ENCODE data around the gene CDH4.

CDH4 gene

GRCh38 chr20:61442075-61442670 lies 190.1 kb downstream of the CDH4 start:
- H4K8ac ChIP-seq (ENCODE audit: low read depth, low read length) = no peak overlapping the region
- H2BK12ac ChIP-seq (ENCODE audit: low read length) = no peak overlapping the region
- WGBS, 2 donors (ENCODE audit: extremely low coverage in 2 of 2, insufficient read length in 2 of 2, insufficient replicate concordance in 1 of 2) = no CpG with 5 or more reads among the region's 13 CpGs
- H2AK5ac ChIP-seq (ENCODE audit: low read depth, low read length) = no peak overlapping the region
- no peak overlapping the region for H2BK120ac ChIP-seq (ENCODE audit: low read depth, low read length)
- no peak overlapping the region for H3K23ac ChIP-seq (ENCODE audit: low read depth, low read length, poor library complexity)
- no peak overlapping the region for H3K18ac ChIP-seq (ENCODE audit: low read length)
- no peak overlapping the region for H3K14ac ChIP-seq (ENCODE audit: low read length)
- H3K9me3 ChIP-seq (replicated peaks in 1 of 2; ENCODE audit: control insufficient read depth in 2 of 2, insufficient read depth in 1 of 2, low read depth in 1 of 2, low read length in 2 of 2) = no peaks in the 10 kb centered on the region
- no peak overlapping the region for H2AFZ ChIP-seq (ENCODE audit: low read length)
- no peaks in the 10 kb centered on the region for H3K27me3 ChIP-seq (ENCODE audit: control insufficient read depth in 3 of 3, insufficient read depth in 3 of 3, low read depth in 1 of 3, low read length in 3 of 3)
- H3K4me1 ChIP-seq (ENCODE audit: control insufficient read depth in 2 of 2, insufficient read depth in 1 of 2, low read depth in 1 of 2, low read length in 2 of 2) = peaks cover 43 to 48% of the 10 kb centered on the region in 2 donors
- H3K36me3 ChIP-seq (replicated peaks in 1 of 2; ENCODE audit: control insufficient read depth in 2 of 2, insufficient read depth in 2 of 2, low read length in 2 of 2) = no peaks in the 10 kb centered on the region
- H3K4me3 ChIP-seq (ENCODE audit: low read length in 2 of 2) = no peak overlapping the region
- peaks cover 2% of the 10 kb centered on the region for H3K79me1 ChIP-seq (ENCODE audit: low read depth, low read length)
- no peak overlapping the region for H2BK5ac ChIP-seq (ENCODE audit: low read length)
- H3K9ac ChIP-seq (ENCODE audit: low read depth, low read length, poor library complexity) = no peak overlapping the region
- H3K27ac ChIP-seq (replicated peaks; ENCODE audit: low read length) = no peak overlapping the region
- H3K4ac ChIP-seq (ENCODE audit: low read length) = no peak overlapping the region
- no peak overlapping the region for H3K4me2 ChIP-seq (ENCODE audit: insufficient read depth, low read length, poor library complexity, severe bottlenecking)
- no peak overlapping the region for H2BK15ac ChIP-seq (ENCODE audit: low read length)
- H4K91ac ChIP-seq (ENCODE audit: low read depth, low read length, poor library complexity) = no peak overlapping the region
- no peak for DNase-seq (ENCODE audit: low spot score)

DNA sequence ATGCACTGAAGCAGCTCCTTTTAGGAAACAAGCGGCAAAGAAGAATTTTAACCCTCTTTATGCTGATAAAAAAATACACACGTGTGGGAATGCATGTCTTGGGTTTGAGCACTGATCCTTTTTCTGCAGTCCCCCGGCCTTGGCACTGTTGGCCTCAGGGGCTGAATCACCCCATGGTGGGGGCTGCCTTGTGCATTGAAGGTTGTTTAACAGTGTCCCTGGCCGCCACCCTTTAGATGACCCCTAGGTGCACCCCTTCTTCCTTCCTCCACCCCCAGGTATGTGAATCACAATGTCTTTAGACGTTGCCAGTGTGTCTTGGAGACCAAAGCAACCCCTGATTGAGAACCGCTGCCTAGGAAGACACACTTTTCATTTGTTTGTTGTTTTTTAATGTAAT lies 190.7 kb downstream of the CDH4 start:
- Histone ChIP-seq H2BK12ac (ENCODE audit: low read length) (no peak overlapping the region), H3K4me2 (ENCODE audit: insufficient read depth, low read length, poor library complexity, severe bottlenecking) (no peak overlapping the region), H3K36me3 (replicated peaks in 1 of 2; ENCODE audit: control insufficient read depth in 2 of 2, insufficient read depth in 2 of 2, low read length in 2 of 2) (no peaks in the 10 kb centered on the region), H2AFZ (ENCODE audit: low read length) (no peak overlapping the region), H3K14ac (ENCODE audit: low read length) (no peak overlapping the region), H4K91ac (ENCODE audit: low read depth, low read length, poor library complexity) (no peak overlapping the region), H2BK15ac (ENCODE audit: low read length) (no peak overlapping the region), H2BK120ac (ENCODE audit: low read depth, low read length) (no peak overlapping the region), H3K4me3 (ENCODE audit: low read length in 2 of 2) (no peak overlapping the region), H3K27me3 (ENCODE audit: control insufficient read depth in 3 of 3, insufficient read depth in 3 of 3, low read depth in 1 of 3, low read length in 3 of 3) (no peaks in the 10 kb centered on the region), H2BK5ac (ENCODE audit: low read length) (no peak overlapping the region), H3K18ac (ENCODE audit: low read length) (no peak overlapping the region), H3K27ac (replicated peaks; ENCODE audit: low read length) (no peak overlapping the region), H3K23ac (ENCODE audit: low read depth, low read length, poor library complexity) (no peak overlapping the region), H3K4ac (ENCODE audit: low read length) (no peak overlapping the region), H3K79me1 (ENCODE audit: low read depth, low read length) (peaks cover 2% of the 10 kb centered on the region), H3K9me3 (replicated peaks in 1 of 2; ENCODE audit: control insufficient read depth in 2 of 2, insufficient read depth in 1 of 2, low read depth in 1 of 2, low read length in 2 of 2) (no peaks in the 10 kb centered on the region), H3K4me1 (ENCODE audit: control insufficient read depth in 2 of 2, insufficient read depth in 1 of 2, low read depth in 1 of 2, low read length in 2 of 2) (peaks cover 38 to 43% of the 10 kb centered on the region in 2 donors), H2AK5ac (ENCODE audit: low read depth, low read length) (no peak overlapping the region), H4K8ac (ENCODE audit: low read depth, low read length) (no peak overlapping the region), H3K9ac (ENCODE audit: low read depth, low read length, poor library complexity) (no peak overlapping the region)
- WGBS, 2 donors (ENCODE audit: extremely low coverage in 2 of 2, insufficient read length in 2 of 2, insufficient replicate concordance in 1 of 2) = no CpG with 5 or more reads among the region's 6 CpGs
- DNase-seq (ENCODE audit: low spot score) = no peak

DNA sequence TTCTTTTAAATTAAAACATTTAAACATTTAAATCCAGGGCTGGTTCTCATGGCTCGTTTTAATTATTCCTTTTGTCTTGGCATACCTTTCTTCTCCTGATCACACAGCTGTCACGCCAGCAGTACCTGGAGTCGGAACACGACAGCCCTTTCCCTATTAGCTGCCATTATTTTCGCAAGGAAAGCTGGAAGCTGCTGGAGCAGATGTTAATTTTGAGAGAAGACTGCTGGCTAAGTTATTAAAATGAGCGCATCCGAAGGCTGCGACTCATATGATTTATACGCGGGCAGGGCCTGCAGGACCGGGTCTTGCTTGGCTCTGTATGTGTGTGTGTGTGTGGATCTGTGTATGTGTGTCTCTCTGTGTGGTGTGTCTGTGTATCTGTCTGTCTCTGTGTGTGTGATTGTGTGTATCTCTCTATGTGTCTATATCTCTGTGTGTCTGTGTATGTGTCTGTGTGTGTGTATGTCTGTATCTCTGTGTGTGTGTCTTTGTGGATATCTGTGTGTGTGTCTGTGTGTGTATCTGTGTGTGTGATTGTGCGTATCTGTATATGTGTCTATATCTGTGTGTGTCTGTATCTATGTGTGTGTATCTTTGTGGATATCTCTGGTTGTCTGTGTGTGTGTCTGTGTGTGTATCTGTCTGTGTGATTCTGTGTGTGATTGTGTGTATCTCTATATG lies 191.5 kb downstream of the CDH4 start:
- Histone ChIP-seq H3K23ac (ENCODE audit: low read depth, low read length, poor library complexity) (no peak overlapping the region), H2BK15ac (ENCODE audit: low read length) (no peak overlapping the region), H2BK120ac (ENCODE audit: low read depth, low read length) (no peak overlapping the region), H3K4me3 (ENCODE audit: low read length in 2 of 2) (no peak overlapping the region), H2AFZ (ENCODE audit: low read length) (no peak overlapping the region), H2BK5ac (ENCODE audit: low read length) (no peak overlapping the region), H3K4ac (ENCODE audit: low read length) (no peak overlapping the region), H3K27ac (replicated peaks; ENCODE audit: low read length) (no peak overlapping the region), H3K4me2 (ENCODE audit: insufficient read depth, low read length, poor library complexity, severe bottlenecking) (no peak overlapping the region), H3K9me3 (replicated peaks in 1 of 2; ENCODE audit: control insufficient read depth in 2 of 2, insufficient read depth in 1 of 2, low read depth in 1 of 2, low read length in 2 of 2) (no peaks in the 10 kb centered on the region), H3K36me3 (replicated peaks in 1 of 2; ENCODE audit: control insufficient read depth in 2 of 2, insufficient read depth in 2 of 2, low read length in 2 of 2) (no peaks in the 10 kb centered on the region), H4K91ac (ENCODE audit: low read depth, low read length, poor library complexity) (no peak overlapping the region), H3K18ac (ENCODE audit: low read length) (no peak overlapping the region), H3K4me1 (ENCODE audit: control insufficient read depth in 2 of 2, insufficient read depth in 1 of 2, low read depth in 1 of 2, low read length in 2 of 2) (peaks cover 38 to 43% of the 10 kb centered on the region in 2 donors), H4K8ac (ENCODE audit: low read depth, low read length) (no peak overlapping the region), H3K9ac (ENCODE audit: low read depth, low read length, poor library complexity) (no peak overlapping the region), H2BK12ac (ENCODE audit: low read length) (no peak overlapping the region), H2AK5ac (ENCODE audit: low read depth, low read length) (no peak overlapping the region), H3K27me3 (ENCODE audit: control insufficient read depth in 3 of 3, insufficient read depth in 3 of 3, low read depth in 1 of 3, low read length in 3 of 3) (no peaks in the 10 kb centered on the region), H3K14ac (ENCODE audit: low read length) (no peak overlapping the region), H3K79me1 (ENCODE audit: low read depth, low read length) (peaks cover 2% of the 10 kb centered on the region)
- no peak for DNase-seq (ENCODE audit: low spot score)
- no CpG with 5 or more reads among the region's 12 CpGs for WGBS, 2 donors (ENCODE audit: extremely low coverage in 2 of 2, insufficient read length in 2 of 2, insufficient replicate concordance in 1 of 2)

- peaks cover 37 to 38% of the 10 kb centered on the region in 2 donors for H3K4me1 ChIP-seq (ENCODE audit: control insufficient read depth in 2 of 2, insufficient read depth in 1 of 2, low read depth in 1 of 2, low read length in 2 of 2)
Observed at GRCh38 chr20:61444637-61445036, 192.6 kb downstream of the CDH4 start.

More at GRCh38 chr20:61444637-61445036, 192.6 kb downstream of the CDH4 start:
- Histone ChIP-seq H3K9ac (ENCODE audit: low read depth, low read length, poor library complexity) (no peak overlapping the region), H4K8ac (ENCODE audit: low read depth, low read length) (no peak overlapping the region), H3K4me3 (ENCODE audit: low read length in 2 of 2) (no peak overlapping the region), H3K27ac (replicated peaks; ENCODE audit: low read length) (no peak overlapping the region), H3K9me3 (replicated peaks in 1 of 2; ENCODE audit: control insufficient read depth in 2 of 2, insufficient read depth in 1 of 2, low read depth in 1 of 2, low read length in 2 of 2) (no peaks in the 10 kb centered on the region), H4K91ac (ENCODE audit: low read depth, low read length, poor library complexity) (no peak overlapping the region), H3K27me3 (ENCODE audit: control insufficient read depth in 3 of 3, insufficient read depth in 3 of 3, low read depth in 1 of 3, low read length in 3 of 3) (no peaks in the 10 kb centered on the region), H2BK15ac (ENCODE audit: low read length) (no peak overlapping the region), H2BK120ac (ENCODE audit: low read depth, low read length) (no peak overlapping the region), H3K23ac (ENCODE audit: low read depth, low read length, poor library complexity) (no peak overlapping the region), H3K14ac (ENCODE audit: low read length) (no peak overlapping the region), H2AK5ac (ENCODE audit: low read depth, low read length) (no peak overlapping the region), H2BK5ac (ENCODE audit: low read length) (no peak overlapping the region), H3K36me3 (replicated peaks in 1 of 2; ENCODE audit: control insufficient read depth in 2 of 2, insufficient read depth in 2 of 2, low read length in 2 of 2) (no peaks in the 10 kb centered on the region), H3K79me1 (ENCODE audit: low read depth, low read length) (no peaks in the 10 kb centered on the region), H2BK12ac (ENCODE audit: low read length) (no peak overlapping the region), H3K18ac (ENCODE audit: low read length) (no peak overlapping the region), H3K4me2 (ENCODE audit: insufficient read depth, low read length, poor library complexity, severe bottlenecking) (no peak overlapping the region), H3K4ac (ENCODE audit: low read length) (no peak overlapping the region), H2AFZ (ENCODE audit: low read length) (no peak overlapping the region)
- DNase-seq (ENCODE audit: low spot score) = no peak
- no CpG with 5 or more reads among the region's 5 CpGs for WGBS, 2 donors (ENCODE audit: extremely low coverage in 2 of 2, insufficient read length in 2 of 2, insufficient replicate concordance in 1 of 2)
